Ammon's horn (tissue), 1 donor: ENCODE measurements around the gene PFKFB4.
"Not testable (repeated sequence)": the region's sequence is repeated elsewhere in the genome, so short reads cannot be mapped to it uniquely, and the experiment has no call there.

Source experiments
- DNase-seq: peaks from one replicate; pipeline ENCODE4 v3.0.0-alpha.2; 2016; ENCODE audit warnings: low spot score

Gene PFKFB4

GRCh38 chr3:48492461-48493202, 64.0 kb downstream of the PFKFB4 start:
- DNase-seq = no peak

- no peak for DNase-seq
These were observed 69.7 kb downstream of the PFKFB4 start for GRCh38 chr3:48486952-48487351.

- not testable (repeated sequence) for DNase-seq
These were observed 73.8 kb downstream of the PFKFB4 start for GRCh38 chr3:48482822-48483221.

- not testable (repeated sequence) for DNase-seq
These were observed 75.7 kb downstream of the PFKFB4 start for GRCh38 chr3:48480891-48481290.

- DNase-seq = no peak
These were observed 77.7 kb downstream of the PFKFB4 start for GRCh38 chr3:48478626-48479555.

GRCh38 chr3:48477959-48478520, 78.6 kb downstream of the PFKFB4 start:
- DNase-seq = no peak

- DNase-seq = no peak
These were observed 80.1 kb downstream of the PFKFB4 start for GRCh38 chr3:48476426-48477053.

GRCh38 chr3:48475188-48475587, 81.4 kb downstream of the PFKFB4 start:
- no peak for DNase-seq

- DNase-seq = no peak
These were observed 82.0 kb downstream of the PFKFB4 start for GRCh38 chr3:48474619-48475018.

- DNase-seq = not testable (repeated sequence)
These were observed 82.6 kb downstream of the PFKFB4 start for GRCh38 chr3:48474031-48474430.

- DNase-seq = no peak
These were observed 83.0 kb downstream of the PFKFB4 start for GRCh38 chr3:48473617-48473952.

- DNase-seq = peak; percentile 94
These were observed 83.5 kb downstream of the PFKFB4 start for GRCh38 chr3:48472923-48473616.

GRCh38 chr3:48472673-48472922, 84.0 kb downstream of the PFKFB4 start:
- DNase-seq = no peak

- DNase-seq = no peak
These were observed 86.3 kb downstream of the PFKFB4 start for GRCh38 chr3:48470286-48470685.

- no peak for DNase-seq
These were observed 87.3 kb downstream of the PFKFB4 start for GRCh38 chr3:48469046-48469915.

- no peak for DNase-seq
These were observed 88.3 kb downstream of the PFKFB4 start for GRCh38 chr3:48468329-48468731.
